SK-N-SH (cell line): Measurements from ENCODE around the gene PDXP.

Experiments
- CTCF ChIP-seq: fragments of 200-600 bp; sonication (generic); IDR thresholded peaks from 2 replicates; pipeline ENCODE4 v1.6.1; 2017; ENCODE audit warnings: antibody characterized with exemption, mild to moderate bottlenecking, moderate library complexity
- JUND ChIP-seq: IDR thresholded peaks from 2 replicates; pipeline ENCODE4 v1.4.0; 2012
- TAF1 ChIP-seq: IDR thresholded peaks from 2 replicates; pipeline ENCODE4 v1.6.1; 2012; ENCODE audit warnings: low read depth, mild to moderate bottlenecking, low read length, moderate library complexity, borderline replicate concordance

- no peak for TF ChIP-seq CTCF
- peak; percentile 84 for TF ChIP-seq JUND
- peak; percentile 56; the same call in 1 of the 2 replicates for TF ChIP-seq TAF1
Observed at GRCh38 chr22:37676736-37677492, 18.4 kb downstream of the PDXP start.
